Activated CD4-positive, alpha-beta T cell treated with anti-CD3 and anti-CD28 coated beads, Interleukin-2, amount 50 U/mL, for 4 hours (primary cell): ENCODE data around the gene ANKRD33.

Source experiments
- DNase-seq, 2 experiments: peaks; one replicate each; pipeline ENCODE4 v3.0.0-alpha.2; 2020

The ANKRD33 gene

GRCh38 chr12:51922146-51922545 lies 34.2 kb downstream of the ANKRD33 start:
- DNase-seq: no peak

- DNase-seq: no peak
These were observed 35.0 kb downstream of the ANKRD33 start for GRCh38 chr12:51922762-51923505.

GRCh38 chr12:51923506-51924365 lies 35.8 kb downstream of the ANKRD33 start:
- DNase-seq: peak; percentile 51 to 52

GRCh38 chr12:51924551-51925319 lies 36.8 kb downstream of the ANKRD33 start:
- no peak for DNase-seq

- no peak for DNase-seq
These were observed 37.6 kb downstream of the ANKRD33 start for GRCh38 chr12:51925346-51926063.

GRCh38 chr12:51926064-51926632 lies 38.2 kb downstream of the ANKRD33 start:
- no peak for DNase-seq

GRCh38 chr12:51926718-51927117 lies 38.8 kb downstream of the ANKRD33 start:
- DNase-seq: peak; percentile 45 to 48

- no peak for DNase-seq
These were observed 44.5 kb downstream of the ANKRD33 start for GRCh38 chr12:51932218-51933076.

GRCh38 chr12:51934080-51934479 lies 46.2 kb downstream of the ANKRD33 start:
- no peak for DNase-seq

GRCh38 chr12:51937926-51938325 lies 50.0 kb downstream of the ANKRD33 start:
- DNase-seq: no peak

- DNase-seq: no peak
These were observed 50.8 kb downstream of the ANKRD33 start for GRCh38 chr12:51938726-51939125.

- no peak for DNase-seq
These were observed 53.2 kb downstream of the ANKRD33 start for GRCh38 chr12:51941011-51941581.
